ENCODE measurements around the gene THBS3. TPM values are rescaled to one million over a fixed set of nuclear protein-coding genes. Genes with fewer than 3 reads are reported as not detected.

Gene THBS3
- total and polyA plus RNA-seq, 2 of the 4 experiments (the other 2 are of a cell fraction) = 15.1 to 30.4 TPM

GRCh38 chr1:155244368-155245162, 36.9 kb upstream of the THBS3 start (continued):
- TF ChIP-seq CEBPB (IDR thresholded peaks at IDR 0.05; ENCODE audit: low read depth, low read length) (no peak), RAD21 (IDR thresholded peaks at IDR 0.05; ENCODE audit: low read length) (peak; percentile 32), MAZ (IDR thresholded peaks at IDR 0.05; ENCODE audit: borderline replicate concordance, low read depth, low read length) (peak; percentile 73; the same call in 1 of the 2 replicates)

GRCh38 chr1:155242805-155243358, 35.2 kb upstream of the THBS3 start:
- no peak for ATAC-seq (ENCODE audit: low read depth)
- POLR2A ChIA-PET (ENCODE audit: unreplicated experiment) = no interaction called here
- intact Hi-C loops (cut with micrococcal nuclease) = no loop called here

More at GRCh38 chr1:155242805-155243358, 35.2 kb upstream of the THBS3 start:
- H2BK120ac ChIP-seq (ENCODE audit: low read depth, low read length) = no peak overlapping the region
- in situ Hi-C loops (cut with MboI; ENCODE audit: low sequenced_read_pairs) (no loop called here), dilution Hi-C loops (cut with HindIII; ENCODE audit: low sequenced_read_pairs, unreplicated experiment) (no loop called here)
- no TSS peak for BruUV-seq (replicated peaks)
- no CpG with 5 or more reads among the region's 3 CpGs for WGBS, 2 experiments (ENCODE audit: extremely low coverage in 2 of 2, insufficient read length in 1 of 2)
- no peaks in the 10 kb centered on the region for H3K27me3 ChIP-seq (ENCODE audit: control insufficient read depth, insufficient read depth, low read length)
- peak overlapping the region; percentile 23 for H3K4ac ChIP-seq (ENCODE audit: low read depth, low read length)
- H3K56ac ChIP-seq (ENCODE audit: extremely low read depth, insufficient read depth, low read length) = no peak overlapping the region
- H2BK20ac ChIP-seq (ENCODE audit: low read depth, low read length) = no peak overlapping the region
- H3K9me1 ChIP-seq (ENCODE audit: insufficient read depth, low read length) = peaks cover 6% of the 10 kb centered on the region
- no peak overlapping the region for H2BK15ac ChIP-seq (ENCODE audit: low read depth, low read length)
- H3K9me3 ChIP-seq (ENCODE audit: control insufficient read depth, insufficient read depth, low read length) = no peaks in the 10 kb centered on the region
- no peak overlapping the region for H3K18ac ChIP-seq (ENCODE audit: low read depth, low read length)
- H3K79me1 ChIP-seq (ENCODE audit: low read depth in 1 of 2, low read length in 2 of 2) = peaks cover 4 to 37% of the 10 kb centered on the region in 2 experiments; a peak in 3 of 4 replicates
- H3K9ac ChIP-seq (ENCODE audit: low read depth, low read length) = no peak overlapping the region
- peak overlapping the region in 1 of 2 experiments; percentile 92; a peak in 1 of 4 replicates for H4K8ac ChIP-seq (ENCODE audit: low read depth in 2 of 2, low read length in 2 of 2)
- H4K91ac ChIP-seq (ENCODE audit: insufficient read depth, low read depth, low read length) = no peak overlapping the region
- TF ChIP-seq, protein P1, sequence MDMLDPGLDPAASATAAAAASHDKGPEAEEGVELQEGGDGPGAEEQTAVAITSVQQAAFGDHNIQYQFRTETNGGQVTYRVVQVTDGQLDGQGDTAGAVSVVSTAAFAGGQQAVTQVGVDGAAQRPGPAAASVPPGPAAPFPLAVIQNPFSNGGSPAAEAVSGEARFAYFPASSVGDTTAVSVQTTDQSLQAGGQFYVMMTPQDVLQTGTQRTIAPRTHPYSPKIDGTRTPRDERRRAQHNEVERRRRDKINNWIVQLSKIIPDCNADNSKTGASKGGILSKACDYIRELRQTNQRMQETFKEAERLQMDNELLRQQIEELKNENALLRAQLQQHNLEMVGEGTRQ (IDR thresholded peaks at IDR 0.05; ENCODE audit: low read depth, low read length) = no peak
- TF ChIP-seq NFE2L2 (IDR thresholded peaks at IDR 0.05; ENCODE audit: low read depth, low read length) = no peak
- DNase-seq = no peak
- H3K4me1 ChIP-seq (ENCODE audit: control insufficient read depth, insufficient read depth, low read length) = peaks cover 6% of the 10 kb centered on the region; the same call in 1 of the 2 replicates
- H2AFZ ChIP-seq (replicated peaks; ENCODE audit: low read length, poor library complexity) = no peak overlapping the region
- H4K5ac ChIP-seq (ENCODE audit: low read depth, low read length) = no peak overlapping the region
- H4K20me1 ChIP-seq (ENCODE audit: insufficient read depth, low read length) = no peaks in the 10 kb centered on the region
- no peak overlapping the region for H2AK9ac ChIP-seq (replicated peaks; ENCODE audit: low read depth, low read length, poor library complexity)
- peak overlapping the region; percentile 89 for H3K4me2 ChIP-seq (ENCODE audit: low read depth, low read length)
- peak overlapping the region; percentile 87; the same call in 1 of the 2 replicates for H2AK5ac ChIP-seq (ENCODE audit: low read depth, low read length)
- no peak overlapping the region for H3K27ac ChIP-seq (ENCODE audit: insufficient read depth, low read length)
- CTCF ChIA-PET = no interaction called here
- H3K4me3 ChIP-seq (ENCODE audit: insufficient read depth, low read depth, low read length) = no peak overlapping the region
- H3K14ac ChIP-seq (replicated peaks; ENCODE audit: low read depth, low read length) = no peak overlapping the region; the same call in 1 of the 2 replicates
- H2BK5ac ChIP-seq (ENCODE audit: low read depth, low read length, poor library complexity, severe bottlenecking) = no peak overlapping the region
- peaks cover 13% of the 10 kb centered on the region for H3K36me3 ChIP-seq (ENCODE audit: control insufficient read depth, insufficient read depth, low read length)
- peak overlapping the region; percentile 12; the same call in 1 of the 2 replicates for H3K23ac ChIP-seq (ENCODE audit: low read depth, low read length)
